ENCODE measurements around the gene WIZ.
A peak's percentile ranks its signal among the peaks of the same experiment; 100 is the strongest.

The WIZ gene

DNA sequence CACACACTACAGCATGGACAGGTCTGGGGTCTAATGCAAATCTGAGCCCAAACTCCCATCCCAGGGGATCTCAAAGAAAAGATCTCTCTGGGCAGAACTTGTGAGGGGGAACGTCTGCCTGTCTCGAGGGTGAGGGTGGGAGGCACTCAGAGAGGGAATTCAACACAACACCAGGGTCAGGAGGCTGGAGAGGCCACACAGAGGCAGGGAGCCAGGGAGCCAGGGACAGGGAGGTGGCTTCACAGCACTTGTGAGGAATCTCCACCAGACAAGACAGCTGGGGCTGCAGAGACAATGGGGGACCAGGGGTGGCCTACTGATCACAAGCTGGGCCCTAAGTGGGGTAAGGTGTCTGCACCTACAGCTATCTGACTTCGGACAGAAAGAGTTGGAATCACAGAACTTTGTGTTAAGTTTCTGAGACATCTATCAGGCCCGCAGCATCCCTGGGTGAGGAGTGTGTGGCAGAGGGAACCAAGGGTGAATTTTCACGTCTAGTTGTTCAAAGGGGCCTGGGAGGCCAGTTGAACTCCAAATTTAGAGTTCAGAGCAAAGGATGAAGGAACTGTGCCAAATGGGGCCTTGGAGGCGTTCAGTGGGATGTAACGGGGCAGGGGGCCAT, 18.2 kb downstream of the WIZ start:
- Mint-ChIP-seq H3K4me3 (peak overlapping the region; percentile 97), H3K27ac (peak overlapping the region; percentile 97), H3K36me3 (ENCODE audit: low read depth) (peaks cover 24% of the 10 kb centered on the region), H3K4me1 (ENCODE audit: low read depth) (peaks cover 33% of the 10 kb centered on the region), H3K27me3 (no peaks in the 10 kb centered on the region), H3K9me3 (no peaks in the 10 kb centered on the region)

DNA sequence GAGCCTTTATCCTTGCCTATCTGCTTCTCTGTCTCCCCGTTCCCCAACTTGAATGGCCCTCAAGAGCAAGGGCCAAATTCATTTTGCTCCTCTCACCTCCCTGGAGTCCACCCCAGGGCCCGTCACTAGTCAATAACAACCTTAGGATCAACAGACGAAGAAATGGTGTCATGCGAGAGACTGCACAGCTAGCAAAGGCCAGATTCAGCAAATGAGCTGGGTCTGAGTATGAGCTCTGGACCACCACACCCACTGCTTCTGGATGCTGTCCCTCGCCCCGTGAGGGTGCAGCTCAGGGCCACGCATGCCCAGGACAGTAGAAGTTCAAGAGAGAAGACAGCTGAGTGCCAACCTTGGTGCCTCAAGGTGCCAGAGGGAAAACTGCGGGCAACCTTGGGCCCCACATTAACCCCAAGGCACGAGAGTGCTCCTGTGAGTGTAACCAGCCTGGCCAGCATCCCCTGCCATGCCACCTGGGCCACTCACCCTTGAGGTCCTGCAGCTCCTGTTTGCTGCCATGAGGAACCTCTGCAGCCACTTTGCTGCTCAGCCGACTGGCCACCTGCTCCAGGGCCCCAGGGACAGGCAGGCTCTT, 19.1 kb downstream of the WIZ start:
- peaks cover 33% of the 10 kb centered on the region for H3K36me3 Mint-ChIP-seq (ENCODE audit: low read depth)
- peak overlapping the region; percentile 53 for H3K27ac Mint-ChIP-seq
- peak overlapping the region; percentile 97 for H3K4me3 Mint-ChIP-seq
- H3K27me3 Mint-ChIP-seq, result no peaks in the 10 kb centered on the region
- no peaks in the 10 kb centered on the region for H3K9me3 Mint-ChIP-seq
- peaks cover 28% of the 10 kb centered on the region for H3K4me1 Mint-ChIP-seq (ENCODE audit: low read depth)

DNA sequence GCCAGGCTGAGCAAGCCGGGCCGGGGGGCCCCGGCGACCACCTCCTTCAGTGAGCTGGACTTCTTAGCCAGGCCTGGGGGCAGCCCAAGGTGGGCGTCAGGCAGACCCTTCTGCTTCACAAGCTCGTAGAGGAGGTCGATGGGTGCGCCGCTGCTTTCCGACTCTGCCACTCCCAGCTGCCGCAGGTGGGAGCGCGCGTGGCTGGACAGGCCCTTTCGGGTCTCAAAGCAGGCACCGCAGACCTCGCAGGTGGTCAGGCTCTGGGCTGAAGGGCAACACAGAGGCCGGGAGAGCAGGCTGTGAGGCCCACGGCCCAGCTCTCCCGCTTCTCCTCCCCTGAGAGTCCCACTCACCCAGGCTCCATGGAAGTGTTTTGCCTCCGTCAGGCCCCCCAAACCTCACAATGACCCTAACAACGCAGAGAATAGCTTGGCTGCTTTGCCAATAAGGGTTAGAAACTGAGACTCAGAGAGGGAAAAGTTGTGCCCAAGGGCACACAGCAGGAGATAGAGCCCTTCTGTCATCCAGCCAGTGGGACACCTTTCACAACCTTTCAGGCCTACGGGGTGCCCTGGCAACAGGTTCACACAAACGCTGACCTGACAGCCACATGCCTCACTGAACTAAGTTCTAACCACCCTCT, 19.8 kb downstream of the WIZ start:
- H3K36me3 Mint-ChIP-seq (ENCODE audit: low read depth), result peaks cover 35% of the 10 kb centered on the region
- H3K27me3 Mint-ChIP-seq, result no peaks in the 10 kb centered on the region
- H3K4me3 Mint-ChIP-seq, result peak overlapping the region; percentile 64
- peaks cover 28% of the 10 kb centered on the region for H3K4me1 Mint-ChIP-seq (ENCODE audit: low read depth)
- no peaks in the 10 kb centered on the region for H3K9me3 Mint-ChIP-seq
- peak overlapping the region; percentile 53 for H3K27ac Mint-ChIP-seq

DNA sequence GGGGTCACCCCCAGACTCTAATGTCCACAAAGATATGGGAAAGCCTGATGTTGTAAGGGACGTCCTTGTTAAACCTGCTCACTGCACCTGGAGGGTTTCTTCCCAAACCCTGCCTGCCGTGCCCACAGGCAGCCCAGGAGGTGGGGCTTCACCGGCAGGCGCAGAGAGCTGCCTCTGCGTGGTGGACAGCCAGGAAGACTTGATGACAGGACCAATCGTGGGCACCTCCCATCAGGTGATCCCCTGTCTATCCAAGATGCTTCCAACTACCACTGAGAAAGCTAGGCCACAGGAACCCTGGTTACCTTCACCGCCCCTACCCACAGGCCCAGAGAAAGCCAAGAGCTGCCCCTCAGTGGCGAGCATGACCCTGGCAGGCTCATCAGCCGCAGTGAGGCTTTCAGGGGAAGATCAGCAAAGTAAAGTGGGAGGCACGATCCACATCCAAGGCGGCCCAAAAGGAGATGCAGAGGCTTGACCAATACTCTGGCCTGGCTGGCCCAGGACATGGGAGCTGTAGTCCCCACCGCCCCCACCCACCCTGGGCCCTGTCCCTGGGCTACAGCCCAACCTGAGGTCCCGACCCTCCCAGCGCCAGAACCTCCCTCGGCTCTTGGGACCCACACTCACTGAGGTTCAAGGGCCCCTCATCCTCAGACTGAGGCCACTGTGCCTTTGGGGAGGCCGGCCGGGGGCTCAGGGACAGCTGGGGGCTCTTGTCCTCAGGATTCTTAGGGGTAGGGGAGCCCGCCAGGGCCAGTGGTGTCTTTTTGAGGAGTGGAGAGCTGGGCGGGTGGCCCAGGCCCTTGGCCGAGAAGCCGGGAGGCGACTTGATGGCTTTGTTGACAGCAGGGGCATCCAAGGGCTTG, 20.6 kb downstream of the WIZ start:
- peaks cover 28% of the 10 kb centered on the region for H3K4me1 Mint-ChIP-seq (ENCODE audit: low read depth)
- H3K36me3 Mint-ChIP-seq (ENCODE audit: low read depth), result peaks cover 35% of the 10 kb centered on the region
- no peak overlapping the region for H3K27ac Mint-ChIP-seq
- no peaks in the 10 kb centered on the region for H3K9me3 Mint-ChIP-seq
- no peak overlapping the region for H3K4me3 Mint-ChIP-seq
- H3K27me3 Mint-ChIP-seq, result no peaks in the 10 kb centered on the region

DNA sequence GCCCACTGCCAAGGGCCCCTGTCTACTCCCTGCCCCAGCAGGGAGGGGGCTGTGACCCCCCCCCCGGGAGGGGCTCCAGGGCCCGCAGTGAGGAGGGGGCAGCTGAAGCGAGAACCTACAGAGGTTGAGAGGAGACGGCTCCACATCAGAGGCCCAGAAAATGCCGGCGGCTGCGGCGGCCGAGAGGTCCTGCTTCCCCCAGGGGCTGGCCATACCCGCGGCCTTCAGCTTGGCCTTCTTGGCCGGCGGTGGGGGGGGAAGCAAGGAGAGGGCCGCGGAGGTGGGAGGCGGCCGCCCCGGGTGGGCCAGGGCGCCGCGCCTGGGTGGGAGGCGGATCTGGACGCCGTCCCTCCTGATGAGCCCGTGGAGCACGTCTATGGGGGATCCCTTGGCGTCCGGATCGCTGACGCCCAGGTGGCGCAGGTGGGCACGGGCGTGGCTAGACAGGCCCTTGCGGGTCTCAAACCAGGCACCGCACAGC, 21.7 kb downstream of the WIZ start:
- H3K36me3 Mint-ChIP-seq (ENCODE audit: low read depth), result peaks cover 43% of the 10 kb centered on the region

DNA sequence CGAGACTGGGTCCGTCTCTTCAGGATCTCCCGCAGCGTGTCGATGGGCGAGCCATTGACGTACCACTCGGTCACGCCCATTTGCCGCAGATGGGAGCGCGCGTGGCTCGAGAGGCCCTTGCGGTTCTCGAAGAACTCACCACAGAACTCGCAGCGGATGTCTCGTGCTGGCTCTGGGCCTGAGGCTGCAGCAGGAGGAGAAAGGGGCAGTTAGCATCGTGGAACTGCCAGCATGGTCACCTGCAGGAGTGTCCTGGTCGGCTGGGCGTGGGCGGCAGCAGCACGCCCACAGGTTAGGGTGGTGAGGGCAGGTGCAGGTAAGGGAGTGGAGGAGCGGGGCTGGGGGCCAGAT, 22.4 kb downstream of the WIZ start:
- Mint-ChIP-seq H3K27ac (peak overlapping the region; percentile 55), H3K27me3 (no peaks in the 10 kb centered on the region), H3K36me3 (ENCODE audit: low read depth) (peaks cover 50% of the 10 kb centered on the region), H3K4me1 (ENCODE audit: low read depth) (peaks cover 21% of the 10 kb centered on the region), H3K4me3 (no peak overlapping the region), H3K9me3 (no peaks in the 10 kb centered on the region)

More for the DNA sequence above, 21.7 kb downstream of the WIZ start:
- Mint-ChIP-seq H3K27ac (no peak overlapping the region), H3K27me3 (no peaks in the 10 kb centered on the region), H3K4me1 (ENCODE audit: low read depth) (peaks cover 23% of the 10 kb centered on the region), H3K9me3 (no peaks in the 10 kb centered on the region), H3K4me3 (no peak overlapping the region)

DNA sequence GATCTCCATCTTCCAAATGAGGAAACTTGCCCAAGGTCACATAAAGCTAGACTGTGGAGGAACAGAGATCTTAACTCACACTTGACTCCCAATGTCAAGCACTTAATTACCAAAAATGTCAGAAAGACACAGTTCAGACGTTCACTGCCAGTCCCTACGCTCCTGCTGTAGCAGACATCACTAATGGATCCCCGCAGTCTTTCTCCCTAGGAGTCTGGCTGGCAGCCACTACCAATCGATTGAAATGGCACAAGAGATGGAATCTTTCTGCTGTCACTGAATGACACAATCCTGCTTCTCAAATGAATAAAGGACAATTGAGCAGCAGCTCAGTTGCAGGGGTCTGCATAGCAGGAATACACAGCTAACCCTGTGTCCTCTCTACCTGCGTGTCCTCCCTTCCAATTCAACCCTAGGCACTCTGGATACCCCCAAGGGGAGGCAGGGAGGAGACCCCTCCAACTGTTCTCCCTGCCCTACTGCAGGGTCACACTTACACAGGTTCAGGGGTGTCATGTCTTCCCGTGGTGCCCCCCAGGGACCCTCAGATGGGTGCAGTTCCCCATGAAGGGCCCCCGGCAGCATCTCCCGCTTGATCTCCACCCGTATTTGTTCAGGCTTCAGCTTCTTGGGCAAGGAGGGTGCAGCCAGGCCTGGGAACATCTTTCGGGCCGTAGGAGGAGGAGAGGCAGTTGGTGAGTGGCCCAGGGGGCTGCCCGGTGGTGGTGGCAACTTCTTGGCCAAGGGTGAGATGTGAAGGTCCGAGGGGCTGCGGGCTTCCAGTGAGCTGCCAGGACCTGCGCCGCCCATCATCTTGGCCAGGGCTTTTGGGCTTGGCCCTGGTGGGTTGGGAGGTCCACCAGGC, 23.0 kb downstream of the WIZ start:
- Mint-ChIP-seq H3K9me3 (no peaks in the 10 kb centered on the region), H3K36me3 (ENCODE audit: low read depth) (peaks cover 54% of the 10 kb centered on the region), H3K4me3 (no peak overlapping the region), H3K27ac (no peak overlapping the region), H3K4me1 (ENCODE audit: low read depth) (peaks cover 18% of the 10 kb centered on the region), H3K27me3 (no peaks in the 10 kb centered on the region)

DNA sequence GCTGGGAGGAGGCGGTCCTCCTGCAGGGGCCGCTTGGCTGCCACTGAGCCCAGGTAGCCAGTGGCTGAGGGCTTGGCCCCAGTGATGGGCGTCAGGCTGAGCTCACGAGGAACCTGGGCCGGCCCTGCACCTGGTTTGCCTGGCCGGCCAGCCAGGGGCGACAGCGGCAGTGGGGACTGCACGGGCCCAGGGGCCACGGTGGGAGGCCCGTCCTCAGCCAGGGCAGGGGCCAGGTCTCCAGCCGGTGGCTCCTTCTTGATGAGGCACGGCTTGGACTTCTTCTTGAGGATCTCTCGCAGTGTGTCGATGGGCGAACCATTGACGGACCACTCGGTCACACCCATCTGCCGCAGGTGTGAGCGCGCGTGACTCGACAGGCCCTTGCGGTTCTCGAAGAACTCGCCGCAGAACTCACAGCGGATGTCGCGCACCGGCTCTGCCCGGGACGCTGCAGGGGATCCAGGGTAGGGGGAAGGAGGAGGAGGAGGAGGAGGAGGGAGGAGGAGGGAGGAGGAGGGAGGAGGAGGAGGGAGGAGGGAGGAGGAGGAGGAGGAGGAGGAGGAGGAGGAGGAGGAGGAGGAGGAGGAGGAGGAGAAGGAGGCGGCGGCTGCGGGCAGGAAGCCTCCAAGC, 24.3 kb downstream of the WIZ start:
- no peak overlapping the region for H3K27ac Mint-ChIP-seq
- no peaks in the 10 kb centered on the region for H3K27me3 Mint-ChIP-seq
- peaks cover 5% of the 10 kb centered on the region for H3K4me1 Mint-ChIP-seq (ENCODE audit: low read depth)
- no peaks in the 10 kb centered on the region for H3K9me3 Mint-ChIP-seq
- no peak overlapping the region for H3K4me3 Mint-ChIP-seq
- H3K36me3 Mint-ChIP-seq (ENCODE audit: low read depth), result peaks cover 44% of the 10 kb centered on the region

DNA sequence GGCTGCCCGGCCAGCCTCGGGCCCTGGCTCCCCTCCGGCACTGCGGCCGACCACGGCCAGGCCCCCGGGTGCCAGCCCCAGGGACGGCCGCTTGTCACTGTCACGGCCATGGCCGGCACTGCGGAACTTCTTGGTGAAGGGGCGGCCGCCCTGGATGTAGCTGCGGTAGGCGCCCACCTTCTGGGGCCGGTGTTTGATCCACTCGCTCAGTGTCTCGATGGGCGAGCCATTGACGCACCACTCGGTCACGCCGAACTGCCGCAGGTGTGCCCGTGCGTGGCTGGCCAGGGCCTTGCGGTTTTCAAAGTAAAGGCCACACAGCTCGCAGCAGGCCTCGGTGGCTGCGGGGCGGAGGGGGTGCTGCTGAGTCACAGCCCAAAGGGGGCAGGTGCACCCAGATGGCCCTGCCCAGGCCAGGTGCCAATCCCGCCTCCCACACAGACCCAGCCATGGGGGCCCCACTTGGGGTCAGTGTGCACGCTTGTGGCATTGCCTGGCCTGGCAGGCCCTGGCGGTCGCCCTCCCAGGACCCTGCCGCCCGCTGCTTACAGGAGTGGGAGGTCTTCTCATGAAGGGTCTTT, 25.0 kb downstream of the WIZ start:
- H3K4me1 Mint-ChIP-seq (ENCODE audit: low read depth), result peaks cover 4% of the 10 kb centered on the region
- no peaks in the 10 kb centered on the region for H3K27me3 Mint-ChIP-seq
- H3K27ac Mint-ChIP-seq, result no peak overlapping the region
- no peaks in the 10 kb centered on the region for H3K9me3 Mint-ChIP-seq
- peaks cover 44% of the 10 kb centered on the region for H3K36me3 Mint-ChIP-seq (ENCODE audit: low read depth)
- no peak overlapping the region for H3K4me3 Mint-ChIP-seq

DNA sequence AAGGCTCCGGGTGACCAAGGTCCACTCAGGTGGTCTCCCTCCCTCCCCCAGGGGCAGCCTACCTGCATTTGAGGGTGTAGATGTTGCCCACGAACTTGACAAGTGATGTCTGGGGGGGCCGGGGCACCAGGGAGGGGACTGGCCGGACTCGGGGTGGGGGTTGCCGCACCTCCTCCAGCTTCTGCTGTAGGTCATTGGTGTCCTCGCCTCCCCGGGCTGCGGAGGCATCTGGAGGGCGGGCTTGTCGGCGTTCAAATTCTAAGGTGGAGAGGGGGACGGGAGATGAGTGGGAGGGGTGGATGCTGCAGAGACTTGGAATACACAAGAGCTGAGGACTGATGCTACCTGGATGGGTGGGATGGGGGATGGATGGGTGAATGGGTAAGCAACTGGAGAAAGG, 25.6 kb downstream of the WIZ start:
- H3K4me1 Mint-ChIP-seq (ENCODE audit: low read depth), result peaks cover 10% of the 10 kb centered on the region
- H3K9me3 Mint-ChIP-seq, result no peaks in the 10 kb centered on the region
- H3K27ac Mint-ChIP-seq, result no peak overlapping the region
- no peaks in the 10 kb centered on the region for H3K27me3 Mint-ChIP-seq
- H3K4me3 Mint-ChIP-seq, result no peak overlapping the region
- H3K36me3 Mint-ChIP-seq (ENCODE audit: low read depth), result peaks cover 45% of the 10 kb centered on the region

DNA sequence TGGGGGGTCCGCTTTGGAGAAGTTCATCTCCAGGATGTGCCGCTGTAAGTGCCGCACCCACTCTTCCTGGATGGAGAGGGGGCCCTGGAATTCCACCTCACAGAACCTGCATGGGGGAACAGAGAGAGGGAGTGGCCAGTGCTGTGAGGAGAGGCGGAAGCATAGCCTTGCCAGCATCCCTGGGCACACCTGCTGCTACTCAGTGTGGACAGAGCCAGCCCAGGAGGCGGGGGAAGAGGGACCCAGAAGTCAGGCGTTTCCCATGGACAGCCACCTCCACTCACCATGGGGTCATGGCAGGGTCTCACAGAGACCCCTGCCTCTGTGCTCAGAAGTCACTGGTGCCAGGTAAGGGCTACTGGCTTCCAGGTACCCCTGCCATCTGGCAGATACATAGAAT, 26.6 kb downstream of the WIZ start:
- Mint-ChIP-seq H3K4me1 (ENCODE audit: low read depth) (peaks cover 14% of the 10 kb centered on the region), H3K27ac (no peak overlapping the region), H3K9me3 (no peaks in the 10 kb centered on the region), H3K4me3 (no peak overlapping the region), H3K36me3 (ENCODE audit: low read depth) (peaks cover 45% of the 10 kb centered on the region), H3K27me3 (no peaks in the 10 kb centered on the region)

DNA sequence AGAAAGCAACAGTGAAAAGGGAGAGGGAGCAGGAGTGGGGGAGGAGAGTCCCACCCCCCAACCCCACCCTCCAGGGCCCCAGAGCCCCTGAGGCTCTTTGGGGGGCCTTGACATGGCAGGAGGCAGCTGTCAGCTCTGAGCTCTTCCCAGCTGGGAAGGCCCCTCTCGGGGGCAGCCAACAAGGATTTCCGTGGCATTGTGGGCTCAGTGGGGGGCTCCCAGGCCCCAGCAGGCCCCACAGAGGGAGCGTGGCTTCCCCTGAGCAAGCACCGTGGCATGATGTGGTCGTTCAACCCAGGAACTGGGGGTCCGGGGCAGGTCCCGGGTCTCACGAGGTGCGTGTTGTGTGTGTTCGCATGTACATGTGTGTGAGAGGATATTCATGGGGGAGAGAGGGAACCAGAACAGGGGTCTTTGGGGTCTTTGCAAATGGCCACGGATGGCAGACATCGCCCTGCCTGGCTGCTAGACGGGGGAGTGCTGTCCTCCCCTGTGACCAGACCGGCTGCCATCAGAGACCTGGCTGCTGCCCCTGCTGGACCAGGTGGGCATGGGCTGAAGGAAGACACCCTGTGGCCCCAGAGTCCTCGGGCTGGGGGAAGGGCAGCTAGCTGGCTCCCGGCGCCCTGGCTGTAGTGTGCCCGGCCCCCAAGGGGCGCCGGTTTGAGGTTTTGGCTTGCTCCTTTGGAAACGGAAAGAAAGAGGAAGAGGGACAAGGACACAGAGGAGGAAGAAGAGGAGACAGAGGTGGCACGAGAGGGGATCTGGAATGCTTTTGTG, 27.3 kb downstream of the WIZ start:
- Mint-ChIP-seq H3K36me3 (ENCODE audit: low read depth) (peaks cover 44% of the 10 kb centered on the region), H3K4me1 (ENCODE audit: low read depth) (peaks cover 20% of the 10 kb centered on the region), H3K27ac (no peak overlapping the region), H3K27me3 (no peaks in the 10 kb centered on the region), H3K9me3 (no peaks in the 10 kb centered on the region), H3K4me3 (no peak overlapping the region)

DNA sequence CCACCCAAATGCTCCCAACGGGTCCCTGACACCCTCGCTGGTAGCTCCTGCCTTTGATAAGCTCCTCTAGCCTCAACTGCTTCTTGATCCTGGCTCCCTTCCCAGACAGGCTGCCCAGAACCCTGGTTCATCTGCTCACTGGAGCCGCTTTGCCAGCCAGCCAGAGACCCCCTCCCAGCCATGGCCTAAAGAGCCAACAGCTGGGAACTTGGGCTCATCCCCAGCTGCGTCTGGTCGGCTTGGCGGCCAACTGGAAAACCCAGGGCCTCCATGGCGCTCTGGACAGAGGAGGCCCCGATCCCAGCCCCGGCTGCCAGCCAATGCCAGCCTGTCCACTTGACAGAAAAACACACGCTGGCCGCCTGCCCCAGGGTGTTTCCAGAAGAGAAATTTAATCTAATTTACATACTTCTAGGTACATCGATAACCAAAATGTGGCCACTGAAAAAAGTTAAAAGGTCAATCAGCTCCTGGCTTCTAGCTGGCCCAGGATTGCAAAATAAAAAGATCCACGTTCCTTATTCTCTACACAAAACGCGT, 28.0 kb downstream of the WIZ start:
- H3K36me3 Mint-ChIP-seq (ENCODE audit: low read depth), result peaks cover 37% of the 10 kb centered on the region
- peaks cover 26% of the 10 kb centered on the region for H3K4me1 Mint-ChIP-seq (ENCODE audit: low read depth)
- no peak overlapping the region for H3K27ac Mint-ChIP-seq
- no peaks in the 10 kb centered on the region for H3K27me3 Mint-ChIP-seq
- H3K4me3 Mint-ChIP-seq, result no peak overlapping the region
- no peaks in the 10 kb centered on the region for H3K9me3 Mint-ChIP-seq
